K562 (cell line): ENCODE data around the gene DLGAP1. TPM values are rescaled to one million over a fixed set of nuclear protein-coding genes. Genes with fewer than 3 reads are reported as not detected.
A peak's percentile ranks its signal among the peaks of the same experiment; 100 is the strongest.

Experiments used
- ARID1B ChIP-seq: fragments of 450-650 bp; IDR thresholded peaks from 2 replicates; pipeline ENCODE4 v1.6.1; 2016; ENCODE audit warnings: antibody characterized with exemption, mild to moderate bottlenecking, inconsistent platforms
- CBFA2T3 ChIP-seq: fragments of 450-650 bp; IDR thresholded peaks from 2 replicates; pipeline ENCODE4 v1.6.1; 2017
- CEBPG ChIP-seq, 3 experiments: fragments of 200-800 bp in 1 of 3; sonication (Bioruptor generic) in 1 of 3; sonication (generic) in 1 of 3; formaldehyde crosslinking in 1 of 3; IDR thresholded peaks in 2 of 3; conservative IDR thresholded peaks in 1 of 3; 2 replicates each; pipeline versions ENCODE4 v1.6.1 to v1.8.0; 2016 to 2022; ENCODE audit warnings: missing compliant biosample characterization in 2 of 3, missing genetic modification characterization in 2 of 3, mild to moderate bottlenecking in 1 of 3, missing genetic modification reagents in 1 of 3
- CHAMP1 ChIP-seq: fragments of 450-650 bp; IDR thresholded peaks from 2 replicates; pipeline ENCODE4 v1.6.1; 2016; ENCODE audit warnings: mild to moderate bottlenecking
- CXXC5 ChIP-seq: fragments of 250-450 bp; sonication (Bioruptor Pico); IDR thresholded peaks from 2 replicates; pipeline ENCODE4 v1.8.0; 2022; ENCODE audit warnings: inconsistent platforms, mild to moderate bottlenecking, moderate library complexity
- ETV1 ChIP-seq: fragments of 450-650 bp; conservative IDR thresholded peaks from 2 replicates; pipeline ENCODE4 v1.6.1; 2016; ENCODE audit warnings: missing genetic modification characterization, control low read depth, low read depth, missing compliant biosample characterization
- FOSL1 ChIP-seq: fragments of 200-800 bp; sonication (Bioruptor generic); conservative IDR thresholded peaks from 2 replicates; pipeline ENCODE4 v1.6.1; 2016; ENCODE audit warnings: missing genetic modification characterization, missing compliant biosample characterization
- HDAC2 ChIP-seq: fragments of 450-650 bp; IDR thresholded peaks from 2 replicates; pipeline ENCODE4 v1.6.1; 2016; ENCODE audit warnings: mild to moderate bottlenecking
- MBD2 ChIP-seq: sonication (generic); IDR thresholded peaks from 2 replicates; pipeline ENCODE4 v1.6.1; 2016; ENCODE audit warnings: low read depth, borderline replicate concordance
- MEF2D ChIP-seq: conservative IDR thresholded peaks from 2 replicates; pipeline ENCODE4 v1.6.1; 2016; ENCODE audit warnings: low read depth, missing genetic modification characterization, missing compliant biosample characterization
- MTA2 ChIP-seq: fragments of 450-650 bp; IDR thresholded peaks from 2 replicates; pipeline ENCODE4 v1.6.1; 2016; ENCODE audit warnings: low read depth
- NFYB ChIP-seq: IDR thresholded peaks from 2 replicates; pipeline ENCODE4 v1.6.1; 2011; ENCODE audit warnings: mild to moderate bottlenecking, moderate library complexity; ENCODE audit not compliant: insufficient read length; ENCODE audit errors: extremely low read depth
- SMARCA4 ChIP-seq: fragments of 450-650 bp; IDR thresholded peaks from 2 replicates; pipeline ENCODE4 v1.6.1; 2016
- TRIM28 ChIP-seq: fragments of 450-650 bp; IDR thresholded peaks from 2 replicates; pipeline ENCODE4 v1.6.1; 2017
- WHSC1 ChIP-seq: IDR thresholded peaks from one replicate; pipeline ENCODE4 v1.6.1; 2012; ENCODE audit warnings: low read length, control low read depth, inconsistent platforms
- ZNF57 ChIP-seq: fragments of 450-650 bp; formaldehyde crosslinking; IDR thresholded peaks from 2 replicates; pipeline ENCODE4 v1.4.0; 2020; ENCODE audit warnings: mild to moderate bottlenecking, moderate library complexity
- polyA plus RNA-seq, 8 experiments: library from polyadenylated mRNA; depleted of rRNA in 4 of 8; stranded (reverse) in 5 of 8; unstranded in 3 of 8; fragments of >200 nt; fragmentation: Nextera tagmentation in 2 of 8; fragmentation: Illumina TruSeq in 1 of 8; extraction: Ambion mirVana in 2 of 8; extraction: Trizol in 1 of 8; gene quantifications; 2 replicates each; pipeline versions ENCODE4 v1.2.1 to v1.2.3, GENCODE V29; 2011 to 2014; ENCODE audit warnings: inconsistent platforms in 1 of 8, missing spikeins in 1 of 8
- total RNA-seq, 7 experiments: library from RNA; depleted of rRNA in 6 of 7; stranded (reverse); fragments of >200 nt in 6 of 7; fragmentation: Illumina TruSeq in 2 of 7; extraction: Trizol in 2 of 7; gene quantifications; 2 replicates each; pipeline versions ENCODE4 v1.2.1 to v1.2.3, GENCODE V29; 2011 to 2021; ENCODE audit warnings: low replicate concordance in 1 of 7
- TF ChIP-seq, protein P1 (sequence below), 2 experiments: fragments of 250-450 bp in 1 of 2; fragments of 450-650 bp in 1 of 2; sonication (Bioruptor Pico) in 1 of 2; IDR thresholded peaks; 2 replicates each; pipeline versions ENCODE4 v1.6.1 to v1.8.0; 2016 to 2021; ENCODE audit warnings: mild to moderate bottlenecking in 2 of 2, moderate library complexity in 2 of 2, missing compliant biosample characterization in 1 of 2, missing genetic modification characterization in 1 of 2

Gene DLGAP1
- total and polyA plus RNA-seq, 9 of the 15 experiments (the other 6 are each of a cell fraction or from before 2014, with no cell fraction given): 0.04 to 0.22 (median 0.08) TPM

GRCh38 chr18:3713166-3713565 lies 741.9 kb downstream of the DLGAP1 start (continued):
- TF ChIP-seq, protein P1, sequence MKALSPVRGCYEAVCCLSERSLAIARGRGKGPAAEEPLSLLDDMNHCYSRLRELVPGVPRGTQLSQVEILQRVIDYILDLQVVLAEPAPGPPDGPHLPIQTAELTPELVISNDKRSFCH (CRISPR knock-in tag; IDR thresholded peaks at IDR 0.05): no peak
- TF ChIP-seq, protein P1 (tag; IDR thresholded peaks at IDR 0.05): peak; percentile 31; the same call in 1 of the 2 replicates
- TF ChIP-seq CXXC5 (CRISPR knock-in tag): no peak
- TF ChIP-seq HDAC2: peak; percentile 71; the same call in 1 of the 2 replicates
- TF ChIP-seq NFYB: no peak
- TF ChIP-seq TRIM28: no peak
- no peak for TF ChIP-seq MBD2
- 0 out of 2 replicates have a peak, but pooled peaks have one; percentile 19 for TF ChIP-seq MTA2
- peak; percentile 59; the same call in 1 of the 2 replicates for TF ChIP-seq MEF2D
- TF ChIP-seq CEBPG (CRISPR knock-in tag; IDR thresholded peaks at IDR 0.05): no peak
- TF ChIP-seq CEBPG (tag; conservative IDR thresholded peaks at IDR 0.05 in 1 of 2, IDR thresholded peaks at IDR 0.05 in 1 of 2): no peak
- TF ChIP-seq FOSL1: 0 out of 2 replicates have a peak, but pooled peaks have one; percentile 22
- peak; percentile 62 for TF ChIP-seq CBFA2T3
- no peak for TF ChIP-seq ETV1
- no peak for TF ChIP-seq WHSC1
- TF ChIP-seq ZNF57 (CRISPR knock-in tag): no peak
- TF ChIP-seq SMARCA4: peak; percentile 35; the same call in 1 of the 2 replicates
- peak; percentile 62; the same call in 1 of the 2 replicates for TF ChIP-seq ARID1B
- no peak for TF ChIP-seq CHAMP1
